Brain microvascular endothelial cell (primary cell): ENCODE data around the gene CBX3.
"Not testable (repeated sequence)": the region's sequence is repeated elsewhere in the genome, so short reads cannot be mapped to it uniquely, and the experiment has no call there.

Source experiments
- DNase-seq: peaks from one replicate; pipeline ENCODE4 v3.0.0-alpha.2; 2020
- H3K27ac ChIP-seq: fragments of 250-450 bp; sonication (Bioruptor Pico); 2 replicates; pipeline ENCODE4 v1.5.1; 2020; ENCODE audit warnings: mild to moderate bottlenecking, moderate library complexity
- H3K27me3 ChIP-seq: fragments of 250-450 bp; sonication (Bioruptor Pico); replicated peaks from 2 replicates; pipeline ENCODE4 v1.5.1; 2020; ENCODE audit warnings: mild to moderate bottlenecking
- H3K36me3 ChIP-seq: fragments of 250-450 bp; sonication (Bioruptor Pico); replicated peaks from 2 replicates; pipeline ENCODE4 v1.5.1; 2020; ENCODE audit warnings: mild to moderate bottlenecking
- H3K4me3 ChIP-seq: 2 replicates; pipeline ENCODE4 v1.5.1; 2011; ENCODE audit warnings: low read depth, mild to moderate bottlenecking, control low read depth, low read length, moderate library complexity
- CTCF ChIP-seq: IDR thresholded peaks from 2 replicates; pipeline ENCODE4 v1.5.1; 2011; ENCODE audit warnings: low read depth, mild to moderate bottlenecking, moderate library complexity, low read length, control low read depth, inconsistent platforms; ENCODE audit errors: missing control alignments
- in situ Hi-C: cut with HindIII; loops from 2 replicates; pipeline ENCODE4 v1.10.0; 2017; ENCODE audit warnings: low sequenced_read_pairs, low pct_ligation_motif_present

Gene CBX3

DNA sequence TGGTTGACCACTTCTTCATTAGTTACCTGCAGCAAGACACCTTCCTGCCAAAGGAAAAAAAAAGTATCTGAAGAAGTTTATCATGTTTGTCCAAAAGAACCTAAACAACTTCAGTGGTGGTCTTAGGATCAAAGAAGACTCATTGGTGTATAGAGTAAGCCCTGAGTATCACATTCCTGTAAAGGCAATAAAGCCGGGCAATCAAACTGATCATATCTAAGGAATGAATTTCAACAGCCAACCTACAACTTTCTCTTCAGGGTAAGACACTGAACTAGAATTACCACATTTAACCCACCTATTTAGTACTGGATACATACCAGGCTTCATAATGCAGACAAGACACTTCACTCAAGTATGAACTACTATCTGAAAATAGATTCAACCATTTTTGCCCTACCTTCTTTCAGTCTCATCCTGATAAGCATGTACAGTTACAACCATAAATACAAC lies 11.1 kb upstream of the CBX3 start:
- TF ChIP-seq CTCF, result no peak
- Histone ChIP-seq H3K4me3 (no peak overlapping the region), H3K27ac (no peak overlapping the region), H3K27me3 (no peaks in the 10 kb centered on the region), H3K36me3 (peaks cover 74% of the 10 kb centered on the region)
- in situ Hi-C loops, result no loop called here
- no peak for DNase-seq

GRCh38 chr7:26191233-26191973 lies 10.1 kb upstream of the CBX3 start:
- no peak for TF ChIP-seq CTCF
- in situ Hi-C loops, result no loop called here
- Histone ChIP-seq H3K36me3 (peaks cover 84% of the 10 kb centered on the region), H3K27me3 (no peaks in the 10 kb centered on the region), H3K27ac (no peak overlapping the region), H3K4me3 (no peak overlapping the region)
- DNase-seq, result no peak

DNA sequence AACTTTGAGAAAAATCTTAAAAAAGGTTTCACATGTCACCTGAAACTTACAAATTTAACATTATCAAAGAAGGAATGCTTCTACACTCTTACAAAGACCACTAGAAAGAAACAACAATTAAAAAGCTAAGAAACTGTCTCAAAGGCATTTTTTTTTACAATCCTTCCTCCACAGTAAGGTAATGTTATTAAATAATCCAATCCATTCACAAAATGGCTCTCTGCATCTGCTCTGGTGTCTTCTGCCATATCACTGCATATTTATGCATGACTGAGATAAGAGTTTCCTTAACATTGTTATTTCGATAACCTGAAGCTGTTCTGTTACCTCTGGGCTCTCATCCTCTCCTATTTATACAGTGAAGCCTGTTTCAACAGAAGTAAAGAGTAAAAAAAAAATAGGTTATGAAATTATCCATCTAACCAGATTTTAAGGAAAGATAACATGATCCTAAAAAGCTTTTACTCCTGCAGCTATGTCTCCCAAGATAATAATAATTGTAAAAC lies 9.5 kb upstream of the CBX3 start:
- no peak for TF ChIP-seq CTCF
- no peak for DNase-seq
- Histone ChIP-seq H3K4me3 (no peak overlapping the region), H3K36me3 (peaks cover 90% of the 10 kb centered on the region), H3K27me3 (no peaks in the 10 kb centered on the region), H3K27ac (no peak overlapping the region)
- in situ Hi-C loops, result no loop called here

DNA sequence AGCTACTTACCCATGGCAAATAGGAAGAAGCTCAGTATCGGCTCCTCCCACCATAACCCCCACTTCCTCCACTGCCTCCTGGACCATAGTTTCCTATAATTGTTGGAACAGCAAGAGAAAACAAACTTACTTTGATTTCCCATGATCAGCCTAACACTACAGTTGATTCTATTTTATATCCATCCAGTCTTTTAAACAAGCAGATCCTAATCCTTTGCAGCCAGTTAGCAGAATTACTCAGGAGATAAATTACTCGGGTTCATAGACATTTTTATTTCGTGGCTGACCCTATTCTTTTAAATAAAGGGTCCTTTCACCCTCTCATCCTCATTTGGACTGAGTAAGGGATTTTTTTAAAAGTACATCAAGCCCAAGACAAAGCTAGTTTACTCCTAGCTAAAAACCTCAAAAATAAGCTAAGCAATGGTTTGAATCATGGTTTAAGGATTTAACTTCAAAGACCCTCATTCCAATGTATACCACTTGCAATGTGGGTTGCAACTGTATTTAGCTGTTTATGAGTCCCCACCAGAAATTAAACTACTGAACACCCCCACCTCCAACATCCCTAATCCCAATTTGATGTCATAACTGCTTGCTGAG lies 9.0 kb upstream of the CBX3 start:
- Histone ChIP-seq H3K4me3 (no peak overlapping the region), H3K27me3 (no peaks in the 10 kb centered on the region), H3K27ac (no peak overlapping the region), H3K36me3 (peaks cover 95% of the 10 kb centered on the region)
- TF ChIP-seq CTCF, result no peak
- DNase-seq, result no peak
- in situ Hi-C loops, result no loop called here

DNA sequence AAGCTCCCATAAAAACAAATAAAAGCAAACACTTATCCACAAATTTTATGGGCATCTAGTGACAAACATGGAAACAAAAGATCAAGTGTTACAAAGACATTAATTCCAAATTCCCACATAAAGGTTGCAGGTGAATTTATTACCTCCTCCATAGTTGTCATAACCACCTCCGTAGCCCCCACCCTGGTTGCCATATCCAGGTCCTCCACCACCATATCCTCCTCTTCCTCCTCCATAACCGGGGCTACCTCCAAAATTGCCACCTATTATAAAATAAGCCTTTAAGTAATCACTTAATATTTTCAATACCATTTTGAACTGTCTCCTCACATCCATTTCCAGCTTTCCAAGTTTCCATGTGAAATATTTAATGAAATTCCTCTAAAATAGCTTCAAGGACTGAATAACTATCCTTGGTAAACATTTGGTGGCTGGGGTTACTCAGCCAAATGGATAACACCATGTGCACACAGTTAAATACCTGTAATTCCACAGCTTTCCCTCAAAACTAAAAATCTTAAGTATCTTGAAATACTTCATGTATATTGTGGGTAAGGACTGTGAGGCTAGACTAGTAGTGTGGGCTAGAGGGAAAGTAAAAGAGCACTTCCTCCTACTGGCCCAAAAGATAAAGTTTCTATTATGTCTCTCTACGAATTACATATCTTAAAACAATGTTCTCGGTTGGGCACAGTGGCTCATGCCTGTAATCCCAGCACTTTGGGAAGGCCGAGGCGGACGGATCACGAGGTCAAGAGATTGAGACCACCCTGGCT lies 7.9 kb upstream of the CBX3 start:
- Histone ChIP-seq H3K36me3 (peaks cover 88% of the 10 kb centered on the region), H3K27me3 (no peaks in the 10 kb centered on the region), H3K4me3 (no peak overlapping the region), H3K27ac (no peak overlapping the region)
- TF ChIP-seq CTCF, result no peak
- in situ Hi-C loops, result no loop called here
- no peak for DNase-seq

DNA sequence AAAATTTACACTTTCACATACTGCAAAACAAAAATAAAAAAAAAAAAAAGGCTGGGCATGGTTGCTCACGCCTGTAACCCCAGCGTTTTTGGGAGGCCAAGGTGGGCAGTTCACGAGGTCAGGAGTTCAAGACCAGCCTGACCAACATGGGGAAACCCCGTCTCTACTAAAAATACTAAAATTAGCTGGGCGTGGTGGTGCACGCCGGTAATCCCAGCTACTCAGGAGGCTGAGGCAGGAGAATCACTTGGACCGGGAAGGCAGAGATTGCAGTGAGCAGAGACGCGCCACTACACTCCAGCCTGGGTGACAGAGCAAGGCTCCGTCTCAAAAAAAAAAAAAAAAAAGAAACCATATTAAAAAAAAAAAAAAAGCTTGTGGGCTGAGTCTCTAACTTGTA lies 6.8 kb upstream of the CBX3 start:
- H3K27ac ChIP-seq, H3K27me3 ChIP-seq, H3K4me3 ChIP-seq, DNase-seq, in situ Hi-C loops: not testable (repeated sequence)
- peaks cover 85% of the 10 kb centered on the region for H3K36me3 ChIP-seq
